K562 (cell line): ENCODE data around the gene VPS18. TPM values are rescaled to one million over a fixed set of nuclear protein-coding genes. Genes with fewer than 3 reads are reported as not detected.

Experiments used
- ATAC-seq: fragments of 200-7000 bp; cut with Tn5 transposase; 3 replicates; pipeline ENCODE4 v1.9.1; 2020; ENCODE audit warnings: moderate library complexity
- BruUV-seq: library from RNA; stranded (reverse); fragments of 400-500 nt; replicated peaks from 2 replicates; lab custom pipeline; 2021; lab: Mats Ljungman, UMichigan
- CTCF ChIA-PET: fragments of 300-600 bp; formaldehyde crosslinking; extraction: SDS; loops from one replicate; lab custom pipeline; 2021; ENCODE audit warnings: low intra/inter-chr PET ratio; lab: Yijun Ruan, JAX
- POLR2A ChIA-PET: fragments of 300-600, 350-650 bp; sonication (Branson Sonifier 250); formaldehyde crosslinking; extraction: SDS; loops from one replicate; lab custom pipeline; 2021; ENCODE audit warnings: antibody characterized with exemption, inconsistent platforms; lab: Yijun Ruan, JAX
- DNase-seq, 4 experiments: peaks; one replicate each; pipeline versions ENCODE4 v3.0.0 to v3.0.0-alpha.2; 2011 to 2018; ENCODE audit warnings: low spot score in 3 of 4, mixed read lengths in 3 of 4; ENCODE audit errors: extremely low read depth in 1 of 4
- FAIRE-seq: peaks from 2 replicates; lab custom pipeline; 2011; peaks lifted over from hg19 to GRCh38; lab: Jason Lieb, UNC
- H2AFZ ChIP-seq: 2 replicates; pipeline ENCODE4 v1.6.0; 2011; ENCODE audit warnings: low read depth, low read length, control low read depth, inconsistent platforms
- H3K27ac ChIP-seq: fragments of 200-600 bp; 3 replicates; pipeline ENCODE4 v1.8.0; 2011; ENCODE audit warnings: low read depth, mild to moderate bottlenecking, control low read depth, inconsistent platforms, low read length, moderate library complexity, mixed read lengths; ENCODE audit errors: extremely low read depth
- H3K27me3 ChIP-seq, 2 experiments: fragments of 300-600 bp in 1 of 2; 2 replicates in 1 of 2; 3 replicates in 1 of 2; pipeline versions ENCODE4 v1.6.0 to v1.8.0; 2011; ENCODE audit warnings: inconsistent platforms in 2 of 2, low read length in 2 of 2, mild to moderate bottlenecking in 1 of 2, mixed read lengths in 1 of 2, moderate library complexity in 1 of 2; ENCODE audit not compliant: control insufficient read depth in 2 of 2, insufficient read depth in 2 of 2
- H3K36me3 ChIP-seq: fragments of 300-600 bp; 3 replicates; pipeline ENCODE4 v1.8.0; 2011; ENCODE audit warnings: mild to moderate bottlenecking, low read length, inconsistent platforms; ENCODE audit not compliant: control insufficient read depth, insufficient read depth
- H3K4me1 ChIP-seq, 2 experiments: fragments of 200-600 bp in 1 of 2; replicated peaks in 1 of 2; 2 replicates in 1 of 2; 3 replicates in 1 of 2; pipeline versions ENCODE4 v1.5.1 to v1.8.0; 2011; ENCODE audit warnings: inconsistent platforms in 2 of 2, low read length in 2 of 2, mild to moderate bottlenecking in 1 of 2, mixed read lengths in 1 of 2, moderate library complexity in 1 of 2; ENCODE audit not compliant: control insufficient read depth in 2 of 2, insufficient read depth in 2 of 2
- H3K4me2 ChIP-seq: 2 replicates; pipeline ENCODE4 v1.6.1; 2011; ENCODE audit warnings: low read length, control low read depth, inconsistent platforms, mixed read lengths; ENCODE audit not compliant: insufficient read depth
- H3K4me3 ChIP-seq: fragments of 200-600 bp; sonication (generic), shearing (Covaris generic); 2 replicates; pipeline ENCODE4 v1.5.1; 2016; ENCODE audit warnings: control low read depth, inconsistent platforms
- H3K79me2 ChIP-seq: fragments of 200-600 bp; 3 replicates; pipeline ENCODE4 v1.8.0; 2011; ENCODE audit warnings: low read length, inconsistent platforms; ENCODE audit not compliant: control insufficient read depth, insufficient read depth
- H3K9ac ChIP-seq, 2 experiments: 2 replicates each; pipeline versions ENCODE4 v1.6.0 to v1.6.1; 2011; ENCODE audit warnings: low read depth in 2 of 2, low read length in 2 of 2, control low read depth in 1 of 2, inconsistent platforms in 1 of 2, mild to moderate bottlenecking in 1 of 2, mixed read lengths in 1 of 2; ENCODE audit not compliant: insufficient read depth in 1 of 2
- H3K9me1 ChIP-seq: one replicate; pipeline ENCODE4 v1.6.0; 2011; ENCODE audit warnings: inconsistent platforms, mild to moderate bottlenecking, low read length, moderate library complexity; ENCODE audit not compliant: control insufficient read depth, insufficient read depth
- H3K9me3 ChIP-seq: replicated peaks from 2 replicates; pipeline ENCODE4 v1.5.1; 2011; ENCODE audit warnings: low read depth, low read length, inconsistent platforms; ENCODE audit not compliant: control insufficient read depth, insufficient read depth
- H4K20me1 ChIP-seq: replicated peaks from 2 replicates; pipeline ENCODE4 v1.6.1; 2011; ENCODE audit warnings: low read length, inconsistent platforms, mixed read lengths; ENCODE audit not compliant: control insufficient read depth, insufficient read depth
- NR2C1 ChIP-seq, 2 experiments: fragments of 450-650 bp; IDR thresholded peaks; 2 replicates each; pipeline ENCODE4 v1.6.1; 2017; ENCODE audit warnings: mild to moderate bottlenecking in 2 of 2, antibody characterized with exemption in 1 of 2, inconsistent platforms in 1 of 2, missing compliant biosample characterization in 1 of 2, missing genetic modification characterization in 1 of 2
- PBX2 ChIP-seq, 2 experiments: IDR thresholded peaks in 1 of 2; conservative IDR thresholded peaks in 1 of 2; 2 replicates each; pipeline ENCODE4 v1.6.1; 2016; ENCODE audit warnings: low read depth in 2 of 2, mild to moderate bottlenecking in 1 of 2, missing compliant biosample characterization in 1 of 2, missing genetic modification characterization in 1 of 2, moderate library complexity in 1 of 2
- PTRF ChIP-seq: fragments of 450-650 bp; IDR thresholded peaks from 2 replicates; pipeline ENCODE4 v1.6.1; 2016; ENCODE audit warnings: mild to moderate bottlenecking, missing genetic modification characterization, missing compliant biosample characterization
- ZBTB17 ChIP-seq: fragments of 450-650 bp; formaldehyde crosslinking; IDR thresholded peaks from 2 replicates; pipeline ENCODE4 v1.4.0; 2020; ENCODE audit warnings: mild to moderate bottlenecking
- WGBS: fragments of 100-300 bp; shearing (Covaris generic); methylation state at CpG from one replicate; pipeline ENCODE4 v1.1.6; 2016; ENCODE audit warnings: low coverage, mixed read lengths; ENCODE audit not compliant: insufficient coverage; ENCODE audit errors: missing lambda C conversion rate; 5-methylcytosine and 5-hydroxymethylcytosine counted together
- in situ Hi-C: fragments of 300-500 bp; cut with MboI; formaldehyde crosslinking; loops from 4 replicates; pipeline ENCODE4 v1.15.0; 2018; ENCODE audit warnings: inconsistent platforms, mixed read lengths
- intact Hi-C: fragments of 100-400 bp; cut with micrococcal nuclease; formaldehyde crosslinking; loops from 2 replicates; pipeline ENCODE4 v1.14.2; 2022
- polyA plus RNA-seq, 8 experiments: library from polyadenylated mRNA; depleted of rRNA in 4 of 8; stranded (reverse) in 5 of 8; unstranded in 3 of 8; fragments of >200 nt; fragmentation: Nextera tagmentation in 2 of 8; fragmentation: Illumina TruSeq in 1 of 8; extraction: Ambion mirVana in 2 of 8; extraction: Trizol in 1 of 8; gene quantifications; 2 replicates each; pipeline versions ENCODE4 v1.2.1 to v1.2.3, GENCODE V29; 2011 to 2014; ENCODE audit warnings: inconsistent platforms in 1 of 8, missing spikeins in 1 of 8
- total RNA-seq, 7 experiments: library from RNA; depleted of rRNA in 6 of 7; stranded (reverse); fragments of >200 nt in 6 of 7; fragmentation: Illumina TruSeq in 2 of 7; extraction: Trizol in 2 of 7; gene quantifications; 2 replicates each; pipeline versions ENCODE4 v1.2.1 to v1.2.3, GENCODE V29; 2011 to 2021; ENCODE audit warnings: low replicate concordance in 1 of 7

The VPS18 gene
- total and polyA plus RNA-seq, 9 of the 15 experiments (the other 6 are each of a cell fraction or from before 2014, with no cell fraction given), result 0.73 to 19.9 (median 8.5) TPM

- BruUV-seq, result no TSS peak
- Histone ChIP-seq H3K9me3 (no peaks in the 10 kb centered on the region), H2AFZ (peak overlapping the region; percentile 95; the same call in 1 of the 2 replicates), H3K36me3 (no peaks in the 10 kb centered on the region)
- POLR2A ChIA-PET, result interaction anchor here (1.8 kb wide), 1 partner anchor 9 kb away, joined by 12 read pairs; no protein-coding TSS in a partner anchor
- WGBS, result 20% methylated on average over 7 of the region's 8 CpGs
- no peak for FAIRE-seq
- TF ChIP-seq PBX2 (CRISPR knock-in tag; IDR thresholded peaks at IDR 0.05; ENCODE audit: low read depth) (no peak), PBX2 (tag; conservative IDR thresholded peaks at IDR 0.05; ENCODE audit: low read depth) (no peak), PTRF (no peak), ZBTB17 (CRISPR knock-in tag) (no peak), NR2C1 (IDR thresholded peaks at IDR 0.05) (no peak), NR2C1 (tag; IDR thresholded peaks at IDR 0.05) (no peak)
- TF ChIP-seq, all 486 proteins: peak for 0
- in situ Hi-C loops, result loop anchor here (5.0 kb wide), 1 partner anchor 36 kb away; the partner anchor contains the start of gene VPS18
- no peak overlapping the region for H3K4me3 ChIP-seq
- no peak overlapping the region for H3K4me2 ChIP-seq
- no peak for DNase-seq
- intact Hi-C loops, result loop anchor here (1.0 to 10.0 kb wide), 3 partner anchors 38 to 182 kb away; partner anchors contain the start of gene VPS18
- H3K27ac ChIP-seq, result no peak overlapping the region
- CTCF ChIA-PET, result interaction anchor here (6.2 kb wide), 1 partner anchor 36 kb away, joined by 75 read pairs; the partner anchor contains the start of gene VPS18
- H3K9ac ChIP-seq, result peak overlapping the region in 1 of 2 experiments; percentile 77; a peak in 2 of 4 replicates
- no peaks in the 10 kb centered on the region for H3K79me2 ChIP-seq
- H3K27me3 ChIP-seq, result no peaks in the 10 kb centered on the region; a peak in 1 of 5 replicates
- H3K9me1 ChIP-seq, result no peaks in the 10 kb centered on the region
- H4K20me1 ChIP-seq, result no peaks in the 10 kb centered on the region
- peaks cover 13 to 26% of the 10 kb centered on the region in 2 experiments; a peak in 4 of 5 replicates for H3K4me1 ChIP-seq
- no peak for ATAC-seq
Measured at GRCh38 chr15:40856746-40857145, 37.5 kb upstream of the VPS18 start.
